Left forelimb (tissue), 1 donor: ENCODE data around the gene LRRC10B.
"Not testable (repeated sequence)": the region's sequence is repeated elsewhere in the genome, so short reads cannot be mapped to it uniquely, and the experiment has no call there.

Experiments
- DNase-seq: peaks from one replicate; pipeline ENCODE4 v3.0.0-alpha.2; 2018; ENCODE audit warnings: low spot score

Gene LRRC10B

DNA sequence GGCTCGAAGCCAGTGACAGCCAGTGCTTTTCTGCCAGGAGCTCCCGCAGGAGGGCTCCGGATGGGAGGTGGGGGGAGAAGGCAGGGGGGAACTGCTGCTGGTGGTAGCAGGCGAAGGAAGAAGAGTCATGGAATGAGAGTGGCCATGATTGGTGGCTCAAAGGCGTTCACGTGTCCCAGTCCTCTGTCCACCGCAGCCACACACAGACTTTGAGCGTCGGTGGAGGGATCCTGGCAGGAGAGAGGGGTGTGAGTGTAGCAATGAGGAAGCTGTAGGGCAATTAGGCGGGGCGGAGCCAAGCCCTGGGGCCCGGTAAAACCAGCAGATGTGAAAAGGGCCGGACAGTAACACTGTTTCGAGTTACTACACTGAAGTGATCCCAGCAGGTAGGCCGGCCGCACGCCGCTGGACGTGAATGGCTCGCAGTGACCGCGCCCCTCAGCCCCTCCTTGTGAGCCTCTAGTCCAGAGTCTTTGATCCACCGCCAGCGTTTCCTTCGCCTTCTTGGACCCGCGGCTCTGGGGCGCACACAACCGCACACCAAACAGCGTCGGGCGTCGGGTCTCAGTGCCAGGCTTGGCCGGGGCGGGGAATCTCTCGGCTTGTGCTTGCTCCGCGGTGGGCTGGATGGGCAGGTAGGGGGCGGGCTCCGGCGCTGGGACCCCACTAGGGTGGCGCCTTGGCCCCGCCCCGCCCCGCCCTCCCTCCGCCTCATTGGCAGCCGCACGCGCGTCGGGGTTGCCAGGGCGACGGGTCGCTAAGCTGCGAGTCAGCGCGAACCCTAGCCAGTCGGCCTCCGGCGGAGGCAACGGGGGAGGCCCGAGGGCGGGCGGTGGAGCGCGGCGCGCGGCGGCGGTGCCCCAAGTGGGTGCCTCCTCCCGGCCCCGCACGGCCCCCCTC lies at the start of gene LRRC10B:
LRRC10B (plus strand) TSS at position 788 of the 900 bp plus-strand sequence. CDS start 250 bp downstream, outside the sequence.
- no peak for DNase-seq

DNA sequence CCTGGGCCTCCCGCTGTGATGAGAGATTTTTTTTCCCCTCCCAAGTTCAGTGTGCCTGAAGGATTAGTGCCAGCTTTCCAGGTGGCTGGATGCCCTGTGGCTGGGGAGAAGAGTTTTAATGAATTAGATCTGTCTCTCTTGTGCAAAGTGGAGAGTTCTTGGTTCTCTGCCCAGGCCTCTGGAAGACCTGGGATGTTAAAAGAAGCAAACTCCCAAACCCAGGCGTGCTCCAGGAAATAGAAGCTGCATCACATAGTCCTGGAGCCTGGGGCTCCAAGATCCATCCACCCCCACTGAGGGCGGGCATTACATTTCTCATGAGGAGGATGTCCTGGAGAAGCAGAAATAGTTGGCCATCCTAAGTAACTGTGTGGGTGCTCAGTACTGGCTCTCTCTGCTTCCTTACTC lies 48.1 kb upstream of the LRRC10B start:
- DNase-seq: no peak

DNA sequence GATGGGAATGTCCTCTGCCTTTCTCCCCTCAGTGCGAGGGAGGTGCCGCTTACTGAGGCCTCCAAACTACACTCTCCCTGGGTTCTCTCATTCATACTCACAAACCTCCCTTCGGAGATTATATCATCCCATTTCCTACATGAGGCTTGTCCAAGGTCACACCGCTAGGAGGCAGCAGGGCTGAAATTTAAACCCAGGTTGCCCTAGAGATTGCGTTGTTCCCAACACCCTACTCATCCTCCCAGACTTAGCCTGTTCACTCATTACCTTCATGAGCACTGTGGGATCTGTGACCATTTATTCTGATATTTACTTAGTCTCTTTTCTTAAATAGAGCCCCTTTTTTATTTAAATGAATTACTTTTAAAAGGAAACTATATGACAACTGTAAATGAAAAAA lies 47.6 kb upstream of the LRRC10B start:
- no peak for DNase-seq

DNA sequence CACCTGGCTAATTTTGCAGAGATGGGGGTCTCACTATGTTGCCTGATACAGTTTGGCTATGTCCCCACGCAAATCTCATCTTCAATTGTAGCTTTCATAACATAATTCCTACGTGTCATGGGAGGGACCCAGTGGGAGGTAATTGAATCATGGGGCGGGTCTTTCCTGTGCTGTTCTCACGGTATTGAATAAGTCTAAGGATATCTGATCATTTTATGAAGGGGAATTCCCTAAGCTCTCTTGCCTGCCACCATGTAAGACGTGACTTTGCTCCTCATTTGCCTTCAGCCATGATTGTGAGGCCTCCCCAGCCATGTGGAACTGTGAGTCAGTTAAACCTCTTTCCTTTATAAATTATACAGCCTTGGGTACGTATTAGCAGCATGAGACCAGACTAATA lies 40.9 kb upstream of the LRRC10B start:
- not testable (repeated sequence) for DNase-seq

DNA sequence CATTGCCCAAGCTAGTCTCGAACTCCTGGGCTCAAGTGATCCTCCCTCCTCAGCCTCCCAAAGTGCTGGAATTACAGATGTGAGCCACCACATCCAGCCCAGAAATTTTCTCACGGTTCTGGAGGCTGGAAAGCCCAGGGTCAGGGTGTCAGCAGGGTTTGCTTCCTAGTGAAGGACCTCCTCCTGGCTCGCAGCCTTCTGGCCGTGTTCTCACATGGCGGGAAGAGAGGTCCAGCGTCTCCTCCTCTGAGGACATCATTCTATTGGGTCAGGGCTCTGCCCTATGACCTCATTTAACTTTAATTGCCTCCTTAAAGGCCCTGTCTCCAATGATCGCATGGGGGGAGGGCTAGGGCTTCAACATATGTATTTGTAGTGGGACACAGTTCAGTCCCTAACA lies 40.5 kb upstream of the LRRC10B start:
- DNase-seq: no peak

DNA sequence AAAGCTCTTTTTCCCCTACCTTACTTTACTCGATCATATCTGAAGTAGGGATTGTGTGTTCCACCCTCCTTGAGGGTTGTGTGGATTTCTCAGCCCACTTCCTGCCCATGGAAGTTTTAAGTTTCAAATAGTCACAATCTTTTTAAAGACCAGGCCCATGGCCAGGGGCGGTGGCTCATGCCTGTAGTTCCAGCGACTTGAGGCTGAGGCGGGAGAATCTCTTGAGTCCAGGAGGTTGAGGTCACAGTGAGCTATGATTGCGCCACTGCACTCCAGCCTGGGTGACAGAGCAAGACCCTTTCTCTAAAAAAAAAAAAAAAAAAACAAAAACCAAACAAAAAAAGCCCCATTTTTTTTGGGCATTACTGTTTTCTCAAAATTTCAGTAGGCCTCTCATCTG lies 36.3 kb upstream of the LRRC10B start:
- no peak for DNase-seq

DNA sequence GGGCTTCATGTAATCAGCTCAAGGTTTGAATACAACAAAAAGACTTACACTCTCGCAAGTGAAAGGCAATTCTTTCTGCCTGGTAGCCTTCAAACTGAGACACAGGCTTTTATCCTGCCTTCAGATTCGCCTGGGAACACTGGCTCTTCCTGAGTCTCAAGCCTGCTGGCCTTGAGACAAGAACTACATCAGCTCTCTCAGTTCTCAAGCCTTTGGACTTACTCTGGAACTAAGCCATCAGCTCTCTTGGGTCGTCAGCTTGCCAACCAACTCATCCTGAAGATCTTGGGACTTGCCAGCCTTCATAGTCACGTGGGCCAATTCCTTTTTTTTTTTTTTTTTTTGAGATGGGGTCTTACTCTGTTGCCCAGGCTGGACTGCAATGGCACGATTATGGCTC lies 35.7 kb upstream of the LRRC10B start:
- no peak for DNase-seq

DNA sequence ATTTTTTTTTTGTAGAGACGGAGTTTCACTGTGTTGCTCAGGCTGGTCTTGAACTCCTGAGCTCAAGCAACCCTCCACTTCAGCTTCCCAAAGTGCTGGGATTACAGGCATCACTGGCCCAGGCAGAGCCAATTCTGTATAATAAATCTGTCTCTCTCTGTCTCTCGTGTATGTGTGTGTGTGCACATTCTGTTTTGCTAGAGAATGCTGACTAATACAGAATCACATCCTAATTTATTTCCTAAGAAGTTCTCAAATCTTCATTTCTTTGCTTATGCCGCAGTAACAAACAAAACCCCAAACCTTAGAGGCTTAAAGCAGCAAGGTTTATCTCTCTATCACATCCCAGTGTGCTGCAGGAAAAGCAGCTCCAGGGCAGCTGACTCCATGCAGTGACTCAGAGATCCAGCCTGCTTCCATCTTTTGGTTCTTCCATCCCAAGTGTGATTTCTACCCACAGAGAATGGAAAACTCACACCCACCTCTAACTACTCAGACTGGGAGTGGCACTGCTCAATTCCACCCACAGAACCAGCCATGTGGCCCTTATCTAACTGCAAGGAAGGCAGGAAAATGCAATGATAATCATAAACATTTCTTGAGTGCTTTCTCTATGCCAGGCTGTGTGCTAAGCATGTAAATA lies 35.1 kb upstream of the LRRC10B start:
- no peak for DNase-seq

DNA sequence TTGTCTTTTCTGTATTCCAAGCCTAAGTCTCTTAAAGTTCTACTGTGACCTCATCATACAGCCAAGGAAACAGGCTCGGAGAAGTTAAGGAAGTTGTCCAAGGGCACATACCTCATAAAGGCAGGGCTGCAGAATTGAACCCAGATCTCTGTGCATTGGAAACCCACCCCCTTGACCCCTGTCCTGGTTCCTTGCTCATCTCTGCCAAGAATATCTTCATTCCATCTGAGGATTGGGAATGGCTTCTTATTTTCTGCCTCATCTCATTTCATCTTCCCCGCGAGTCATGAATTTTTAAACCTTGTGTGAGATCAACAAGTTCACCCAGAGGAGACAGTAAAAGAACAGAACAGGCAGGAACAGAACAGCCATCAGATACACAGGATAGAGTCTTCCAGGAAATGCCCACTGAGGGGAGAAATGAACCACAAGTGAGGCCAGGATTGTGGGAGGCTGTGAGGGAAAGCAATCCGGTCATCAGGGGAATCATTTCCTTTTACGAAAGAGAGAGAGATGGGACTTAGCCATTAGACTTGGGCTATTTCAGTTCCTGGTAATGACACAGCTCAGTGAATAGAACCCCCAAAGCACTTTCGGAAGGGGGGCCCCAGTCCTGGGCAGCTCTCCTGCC lies 34.4 kb upstream of the LRRC10B start:
- DNase-seq: no peak

DNA sequence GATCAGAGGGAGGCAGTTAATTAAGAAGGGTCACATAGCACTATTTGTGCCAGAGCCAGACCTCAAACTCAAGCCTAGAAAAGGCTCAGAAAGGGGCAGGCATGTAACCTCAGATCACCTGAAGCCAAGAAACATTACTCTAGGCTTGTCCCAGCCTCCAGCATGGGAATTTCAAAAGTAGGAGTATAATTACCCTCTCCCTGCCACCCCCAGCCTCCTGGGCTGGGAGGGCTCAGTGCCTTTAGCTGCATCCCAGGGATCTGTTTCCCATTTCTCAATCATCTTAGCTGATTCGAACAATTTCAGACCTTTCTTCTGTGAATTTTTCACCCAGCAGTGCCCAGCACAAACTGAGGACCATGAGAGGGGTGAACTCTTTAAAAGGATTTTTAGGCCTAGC lies 33.1 kb upstream of the LRRC10B start:
- no peak for DNase-seq

DNA sequence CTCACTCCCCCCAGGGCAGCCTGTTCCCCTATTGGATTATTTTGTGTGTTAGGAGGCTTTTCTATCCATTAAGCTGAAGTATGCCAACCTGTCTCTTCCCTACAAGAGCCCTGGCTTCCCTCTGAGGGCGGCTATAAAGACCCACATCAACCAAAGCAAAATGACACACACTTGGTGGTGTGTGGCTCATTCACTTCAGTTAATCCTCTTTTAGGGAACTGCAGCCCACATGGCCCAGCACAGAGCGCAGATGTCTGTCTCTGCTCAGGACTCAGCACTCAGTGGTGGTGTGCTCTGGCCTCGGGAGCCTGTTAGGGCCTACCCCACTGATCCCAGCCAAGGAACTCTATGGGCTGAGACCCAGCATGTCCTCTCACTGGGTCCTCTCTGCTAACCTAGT lies 32.2 kb upstream of the LRRC10B start:
- DNase-seq: no peak

DNA sequence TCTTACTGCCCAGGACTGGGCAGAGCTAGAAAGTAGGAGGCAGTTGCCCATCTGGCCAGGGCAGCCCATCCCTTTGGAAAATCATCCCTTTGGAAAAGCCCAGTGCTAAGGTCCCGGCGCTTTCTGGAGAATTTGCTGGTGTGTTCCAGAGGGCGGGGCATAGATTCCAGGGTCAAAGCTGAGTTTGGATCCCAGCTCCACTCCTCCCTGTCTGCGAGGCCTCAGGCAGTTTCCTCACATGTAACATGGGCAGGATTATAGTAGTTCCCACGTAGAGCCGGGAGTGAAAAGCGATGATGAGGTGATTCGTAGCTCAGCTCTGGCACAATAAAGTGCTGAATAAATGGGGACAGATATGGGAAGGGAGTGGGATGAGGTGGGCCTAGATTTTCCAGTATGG lies 31.4 kb upstream of the LRRC10B start:
- DNase-seq: no peak

DNA sequence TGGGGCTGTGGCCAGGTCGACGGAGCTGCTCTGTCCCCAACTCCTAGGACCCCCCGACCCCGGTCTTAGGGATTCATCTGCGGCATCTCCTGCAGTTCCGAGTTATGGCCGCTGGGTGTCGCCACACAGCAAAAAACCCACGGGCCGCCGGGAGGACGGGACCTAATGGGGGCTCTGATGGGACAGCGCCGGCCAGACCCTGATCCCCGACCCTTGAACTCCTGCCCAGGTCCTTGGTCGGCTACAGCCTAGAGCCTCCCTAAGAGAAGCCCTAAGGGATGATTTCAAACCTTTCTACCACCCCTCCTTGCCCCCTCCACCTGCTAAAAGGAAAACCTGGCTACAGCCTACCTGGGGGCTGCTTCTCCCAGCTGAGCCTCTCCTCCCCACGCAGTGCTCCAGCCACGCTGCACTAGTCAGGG lies 30.8 kb upstream of the LRRC10B start:
- DNase-seq: no peak

DNA sequence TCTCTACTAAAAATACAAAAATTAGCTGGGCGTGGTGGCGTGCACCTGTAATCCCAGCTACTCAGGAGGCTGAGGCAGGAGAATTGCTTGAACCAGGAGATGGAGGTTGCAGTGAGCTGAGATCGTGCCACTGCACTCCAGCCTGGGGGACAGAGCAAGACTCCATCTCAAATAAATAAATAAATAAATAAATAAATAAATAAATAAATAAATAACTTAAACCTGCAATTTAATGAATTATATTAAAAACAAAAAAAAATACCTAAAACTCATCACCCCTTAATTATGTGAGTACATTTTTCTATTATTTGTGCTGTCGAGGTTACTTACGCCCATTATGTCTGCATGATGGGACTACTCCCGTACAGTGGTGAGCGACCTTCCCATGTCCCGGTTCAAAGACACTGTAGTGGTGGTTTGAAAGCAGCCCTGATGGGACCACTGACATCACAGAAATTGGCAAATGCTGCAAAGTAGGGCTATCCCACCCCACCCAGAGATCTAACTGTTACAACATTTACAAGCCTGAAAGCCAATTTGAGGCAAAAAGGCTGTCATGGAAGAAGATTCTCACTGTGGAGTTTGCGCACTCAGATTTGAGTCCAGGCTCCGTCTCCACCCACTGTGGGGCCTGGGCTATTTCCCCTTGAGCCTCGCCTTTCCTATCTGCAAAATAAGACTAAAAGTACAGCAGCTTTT lies 29.0 kb upstream of the LRRC10B start:
- DNase-seq: not testable (repeated sequence)

DNA sequence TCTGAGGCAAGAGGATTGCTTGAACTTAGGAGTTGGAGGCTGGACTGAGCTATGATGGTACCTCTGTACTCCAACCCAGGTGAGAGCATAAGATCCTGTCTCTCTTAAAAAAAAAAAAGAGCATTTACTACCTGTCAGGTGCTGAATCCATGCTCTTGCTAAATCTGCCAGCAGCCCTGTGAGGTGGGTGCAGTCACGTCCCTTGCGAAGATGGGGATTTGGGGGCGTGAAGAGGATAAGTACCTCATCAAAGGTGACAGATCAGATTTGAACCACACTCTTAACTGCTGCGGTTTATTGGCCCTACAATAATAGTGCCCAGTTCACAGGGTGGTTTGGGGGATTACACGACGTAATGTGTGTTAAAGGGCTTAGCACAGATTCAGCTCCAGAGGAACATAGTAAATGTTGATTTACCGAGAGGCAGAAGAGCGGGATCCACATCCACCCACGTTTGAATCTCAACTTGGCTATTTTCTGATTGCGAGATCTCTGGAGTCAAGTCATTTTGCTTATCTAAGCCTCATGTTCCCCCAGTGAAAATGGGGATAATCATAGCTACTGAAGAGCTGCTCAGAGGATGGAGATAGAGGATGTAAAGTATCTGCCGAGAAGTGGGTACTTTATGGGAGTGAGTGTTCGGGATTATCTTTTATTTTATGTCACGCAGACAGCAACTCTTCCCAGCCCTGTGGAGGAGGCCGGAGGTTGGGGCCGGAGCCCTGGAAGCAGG lies 28.1 kb upstream of the LRRC10B start:
- no peak for DNase-seq

DNA sequence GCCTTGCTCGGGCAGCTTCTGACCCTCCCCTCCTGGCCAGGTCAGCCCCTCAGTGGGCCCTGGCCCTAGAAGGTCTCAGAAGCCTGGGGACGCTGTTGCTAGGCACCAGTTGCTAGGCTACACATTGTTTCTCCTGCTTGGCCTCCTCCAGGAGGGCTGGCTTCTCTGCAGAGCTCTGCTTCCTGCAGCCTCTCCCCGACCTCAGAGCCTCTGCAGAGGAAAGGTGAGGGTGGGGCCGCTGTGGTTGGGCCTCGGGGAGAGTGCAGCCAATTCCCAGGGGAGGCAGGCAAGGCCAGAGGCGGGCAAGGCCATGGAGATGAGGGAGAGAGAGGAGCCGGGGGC lies 27.6 kb upstream of the LRRC10B start:
- DNase-seq: no peak

DNA sequence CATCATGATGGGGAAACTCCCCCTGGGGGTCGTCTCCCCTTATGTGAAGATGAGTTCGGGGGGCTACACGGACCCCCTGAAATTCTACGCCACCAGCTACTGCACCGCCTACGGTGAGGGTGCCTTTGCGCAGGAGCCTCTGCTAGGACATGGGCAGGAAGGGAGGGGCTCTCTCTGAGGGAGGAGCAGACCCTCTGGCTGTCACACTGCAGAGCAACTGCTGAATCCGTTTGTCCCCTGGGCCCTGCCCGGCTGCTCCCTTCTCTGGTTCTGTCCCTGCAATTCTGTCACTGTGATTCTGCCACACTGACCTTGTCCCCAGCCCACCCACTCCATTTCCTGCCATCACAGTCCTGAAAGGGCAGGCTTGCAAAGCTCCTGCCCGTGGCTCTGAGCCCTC lies 26.7 kb upstream of the LRRC10B start:
- no peak for DNase-seq

DNA sequence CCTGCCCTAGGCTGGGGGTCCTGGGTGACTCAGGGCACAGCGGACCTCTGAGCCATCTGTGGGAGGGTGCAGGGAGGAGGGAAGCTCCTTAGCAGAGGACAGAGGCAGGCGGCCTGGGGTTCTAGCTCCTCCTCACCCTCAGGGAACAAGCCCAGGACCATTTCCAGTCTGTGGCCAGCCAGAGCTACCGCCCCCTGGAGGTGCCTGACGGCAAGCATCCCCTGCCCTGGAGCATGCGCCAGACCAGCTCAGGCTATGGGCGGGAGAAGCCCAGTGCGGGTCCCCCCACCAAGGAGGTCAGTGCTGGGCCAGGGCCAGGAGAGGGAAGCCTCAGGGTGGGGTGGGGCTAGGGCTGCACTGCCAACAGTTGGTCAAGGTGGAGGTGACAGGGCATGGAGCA lies 26.0 kb upstream of the LRRC10B start:
- DNase-seq: no peak

DNA sequence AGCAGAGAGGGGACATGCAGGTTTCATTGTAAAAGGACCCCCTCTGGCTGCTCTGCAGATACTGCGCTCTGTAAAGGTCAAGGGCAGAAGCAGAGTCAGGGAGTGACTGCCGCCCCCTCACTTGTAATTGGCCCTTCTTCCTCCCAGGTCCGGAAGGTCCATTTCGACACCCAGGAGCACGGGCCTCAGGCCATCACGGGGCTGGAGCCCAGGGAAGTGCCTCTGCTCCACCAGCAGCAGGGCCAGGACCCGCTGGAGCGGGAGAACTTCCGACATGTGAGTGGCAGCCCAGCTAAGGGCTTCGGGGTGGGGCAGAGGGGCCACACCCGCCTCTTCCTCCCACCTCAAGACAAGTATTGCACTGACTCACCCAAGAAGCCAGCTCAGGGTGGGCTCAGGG lies 24.0 kb upstream of the LRRC10B start:
- DNase-seq: no peak

DNA sequence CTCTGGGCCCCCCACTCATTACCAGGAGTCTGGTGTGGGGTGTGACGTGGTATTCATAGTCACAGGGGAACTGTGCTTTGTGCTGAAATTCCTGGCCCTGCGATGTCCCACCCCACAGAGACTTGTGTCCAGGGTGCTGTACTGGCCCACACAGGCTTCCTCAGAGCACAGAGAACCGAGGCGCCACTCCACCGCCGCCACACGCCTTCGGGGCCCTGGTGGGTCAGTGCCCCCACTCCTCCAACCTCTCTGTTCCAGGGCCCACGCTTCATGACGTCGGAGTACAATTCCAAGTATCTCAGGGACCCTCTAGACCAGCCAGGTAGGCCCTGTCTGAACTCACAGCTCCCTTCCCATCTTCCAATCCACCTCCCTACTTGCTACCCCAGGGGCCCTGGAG lies 23.5 kb upstream of the LRRC10B start:
- no peak for DNase-seq

DNA sequence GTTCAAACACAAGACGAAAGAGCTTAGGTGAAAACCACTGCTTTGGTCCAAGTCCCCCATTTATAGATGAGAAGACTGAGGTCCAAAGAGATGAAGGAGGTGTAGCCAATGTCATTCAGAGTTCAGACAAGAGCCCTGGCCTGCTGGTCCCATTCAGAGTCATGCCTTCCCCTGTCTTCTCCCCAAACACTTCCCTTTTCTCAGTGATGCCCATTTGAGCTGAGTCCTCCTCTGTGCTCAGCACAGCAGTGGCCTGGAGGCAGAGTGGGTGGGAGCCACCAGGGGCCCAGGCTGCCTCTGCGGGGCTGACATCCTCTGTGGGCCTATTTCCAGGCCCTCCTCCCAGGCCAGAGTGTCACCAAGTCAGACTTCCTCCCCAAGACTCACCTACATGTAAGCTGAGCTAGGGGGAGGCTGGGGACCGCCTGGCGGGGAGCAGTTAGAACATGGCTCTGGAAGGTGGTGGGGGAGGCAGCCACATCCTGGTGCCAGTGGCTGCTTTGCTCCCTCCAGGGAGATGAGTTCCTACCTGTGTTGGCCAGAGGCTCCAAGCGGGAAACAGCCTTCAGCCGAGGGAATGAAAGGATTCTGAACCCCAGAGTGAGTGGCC lies 22.4 kb upstream of the LRRC10B start:
- no peak for DNase-seq
